T-cell (primary cell): ENCODE measurements around the gene PLCE1. TPM values are rescaled to one million over a fixed set of nuclear protein-coding genes. Genes with fewer than 3 reads are reported as not detected.

ENCODE experiments used
- ATAC-seq, 4 experiments: fragments of 200-7000 bp in 3 of 4; fragments of 150-1000 bp in 1 of 4; cut with Tn5 transposase; replicated peaks in 1 of 4; 1 replicate in 3 of 4; 2 replicates in 1 of 4; pipeline ENCODE4 v1.10.0; 2021; ENCODE audit warnings: moderate library complexity in 3 of 4, mild to moderate bottlenecking in 2 of 4, moderate number of reproducible peaks in 1 of 4
- CTCF ChIA-PET, 2 donors: fragments of 300-600 bp; sonication (Branson Sonifier 250); formaldehyde crosslinking; loops; one replicate each; lab custom pipeline; 2022; ENCODE audit warnings: antibody characterized with exemption in 2 of 2; lab: Charles Lee
- POLR2A ChIA-PET, 2 donors: fragments of 300-600 bp; sonication (Branson Sonifier 250); formaldehyde crosslinking; loops; one replicate each; lab custom pipeline; 2022; ENCODE audit warnings: antibody characterized with exemption in 2 of 2; lab: Charles Lee
- DNase-seq, 35 experiments: peaks; one replicate each; pipeline versions ENCODE4 v3.0.0 to v3.0.0-alpha.2; 2013 to 2023
- H3K27ac ChIP-seq: one replicate; pipeline ENCODE4 v1.5.1; 2013; ENCODE audit warnings: low read length
- H3K27me3 ChIP-seq, 2 experiments: replicated peaks in 1 of 2; 1 replicate in 1 of 2; 2 replicates in 1 of 2; pipeline versions ENCODE4 v1.6.1 to v1.7.0; 2013; ENCODE audit warnings: low read length in 1 of 2, mixed read lengths in 1 of 2; ENCODE audit not compliant: control insufficient read depth in 2 of 2, insufficient read depth in 2 of 2; ENCODE audit errors: extremely low read depth in 1 of 2
- H3K36me3 ChIP-seq, 2 donors: 1 replicate in 1 of 2; 2 replicates in 1 of 2; pipeline versions ENCODE4 v1.6.1 to v1.7.0; 2013; ENCODE audit warnings: low read length in 1 of 2; ENCODE audit not compliant: control insufficient read depth in 2 of 2, insufficient read depth in 1 of 2; ENCODE audit errors: extremely low read depth in 1 of 2
- H3K4me1 ChIP-seq, 2 experiments: 1 replicate in 1 of 2; 2 replicates in 1 of 2; pipeline versions ENCODE4 v1.6.1 to v1.7.0; 2013; ENCODE audit warnings: low read length in 2 of 2, mixed read lengths in 1 of 2; ENCODE audit not compliant: insufficient read depth in 2 of 2, control insufficient read depth in 1 of 2; ENCODE audit errors: extremely low read depth in 1 of 2
- H3K4me3 ChIP-seq, 2 donors: 1 replicate in 1 of 2; 2 replicates in 1 of 2; pipeline versions ENCODE4 v1.5.1 to v1.7.0; 2013; ENCODE audit warnings: mild to moderate bottlenecking in 2 of 2, low read length in 1 of 2, moderate library complexity in 1 of 2; ENCODE audit not compliant: control insufficient read depth in 1 of 2; ENCODE audit errors: extremely low read depth in 1 of 2
- H3K9me3 ChIP-seq: 2 replicates; pipeline ENCODE4 v1.7.0; 2013
- H3K27ac Mint-ChIP-seq, 2 donors: one replicate each; pipeline ENCODE4 v1.8.0; 2020 to 2021; ENCODE audit warnings: mild to moderate bottlenecking in 2 of 2, mixed read lengths in 2 of 2
- H3K27me3 Mint-ChIP-seq, 2 donors: one replicate each; pipeline ENCODE4 v1.8.0; 2021 to 2022; ENCODE audit warnings: mixed read lengths in 2 of 2
- H3K36me3 Mint-ChIP-seq: one replicate; pipeline ENCODE4 v1.8.0; 2021; ENCODE audit warnings: mixed read lengths
- H3K4me1 Mint-ChIP-seq, 3 donors: one replicate each; pipeline ENCODE4 v1.8.0; 2020 to 2022; ENCODE audit warnings: mixed read lengths in 3 of 3, mild to moderate bottlenecking in 1 of 3
- H3K4me3 Mint-ChIP-seq, 3 donors: one replicate each; pipeline ENCODE4 v1.8.0; 2020 to 2022; ENCODE audit warnings: mild to moderate bottlenecking in 3 of 3, mixed read lengths in 3 of 3, moderate library complexity in 3 of 3
- H3K9me3 Mint-ChIP-seq, 3 donors: one replicate each; pipeline ENCODE4 v1.8.0; 2020 to 2022; ENCODE audit warnings: mixed read lengths in 3 of 3
- WGBS: methylation state at CpG from one replicate; pipeline ENCODE4 v1.1.5; 2013; ENCODE audit warnings: missing lambda C conversion rate; ENCODE audit not compliant: insufficient coverage; 5-methylcytosine and 5-hydroxymethylcytosine counted together
- total RNA-seq, 35 experiments: library from RNA in 6 of 35; stranded (reverse) in 6 of 35; fragments of 120-200 nt in 1 of 35; gene quantifications; one replicate each; pipeline versions ENCODE4 v1.2.1 to v1.2.4 and lab custom pipeline; 2013 to 2026

The PLCE1 gene
- total RNA-seq, 5 donors from 2014 or later (not counting 1 experiment from before 2014, with no cell fraction given), result 0.03 to 0.06 (median 0.03) TPM; not detected in 2

GRCh38 chr10:93991596-93992284, 2.0 kb upstream of the PLCE1 start:
- H3K9me3 ChIP-seq, result no peaks in the 10 kb centered on the region
- peaks cover 51 to 59% of the 10 kb centered on the region in 2 donors for H3K27me3 Mint-ChIP-seq
- 51% methylated on average over 6 of the region's 8 CpGs for WGBS

GRCh38 chr10:93992400-93993030, 1.2 kb upstream of the PLCE1 start:
- Mint-ChIP-seq H3K9me3 (peaks cover 0 to 5% (median 0%) of the 10 kb centered on the region in 3 donors), H3K4me1 (peaks cover 0 to 6% (median 5%) of the 10 kb centered on the region in 3 donors), H3K36me3 (peaks cover 5% of the 10 kb centered on the region), H3K27ac (no peak overlapping the region), H3K27me3 (peaks cover 45 to 59% of the 10 kb centered on the region in 2 donors), H3K4me3 (peak overlapping the region in 1 of 3 donors; percentile 6)
- DNase-seq, result no peak
- Histone ChIP-seq H3K9me3 (no peaks in the 10 kb centered on the region), H3K4me1 (peaks cover 0 to 3% of the 10 kb centered on the region in 2 experiments), H3K27ac (no peak overlapping the region), H3K4me3 (no peak overlapping the region), H3K27me3 (peaks cover 22 to 24% of the 10 kb centered on the region in 2 experiments), H3K36me3 (no peaks in the 10 kb centered on the region)
- 50% methylated on average over 1 of the region's 2 CpGs for WGBS
- no peak for ATAC-seq
- CTCF ChIA-PET, result interaction anchor here in 1 of 2 donors (0.7 kb wide), 1 partner anchor 105 kb away, joined by 3 read pairs; no protein-coding TSS in a partner anchor
- POLR2A ChIA-PET, result no interaction called here

More at GRCh38 chr10:93991596-93992284, 2.0 kb upstream of the PLCE1 start:
- Mint-ChIP-seq H3K4me3 (no peak overlapping the region), H3K36me3 (peaks cover 5% of the 10 kb centered on the region), H3K4me1 (peaks cover 0 to 6% (median 5%) of the 10 kb centered on the region in 3 donors), H3K9me3 (peaks cover 0 to 5% (median 0%) of the 10 kb centered on the region in 3 donors), H3K27ac (no peak overlapping the region)
- POLR2A ChIA-PET, result no interaction called here
- Histone ChIP-seq H3K27ac (no peak overlapping the region), H3K36me3 (no peaks in the 10 kb centered on the region), H3K4me3 (no peak overlapping the region), H3K4me1 (peaks cover 0 to 3% of the 10 kb centered on the region in 2 experiments), H3K27me3 (peaks cover 22 to 24% of the 10 kb centered on the region in 2 experiments)
- ATAC-seq (no peak), DNase-seq (no peak)
- CTCF ChIA-PET, result interaction anchor here in 1 of 2 donors (0.7 kb wide), 1 partner anchor 106 kb away, joined by 3 read pairs; no protein-coding TSS in a partner anchor

GRCh38 chr10:93993414-93993781, 333 bp upstream of the PLCE1 start:
- H3K9me3 Mint-ChIP-seq, result peaks cover 0 to 5% (median 0%) of the 10 kb centered on the region in 3 donors
- ChIA-PET POLR2A (no interaction called here), CTCF (no interaction called here)
- Histone ChIP-seq H3K4me1 (peaks cover 0 to 3% of the 10 kb centered on the region in 2 experiments), H3K9me3 (no peaks in the 10 kb centered on the region), H3K4me3 (no peak overlapping the region), H3K27ac (no peak overlapping the region), H3K36me3 (no peaks in the 10 kb centered on the region), H3K27me3 (peaks cover 22 to 24% of the 10 kb centered on the region in 2 experiments)
- peaks cover 5% of the 10 kb centered on the region for H3K36me3 Mint-ChIP-seq
- peak overlapping the region in 1 of 3 donors; percentile 6 for H3K4me3 Mint-ChIP-seq
- H3K27me3 Mint-ChIP-seq, result peaks cover 49 to 66% of the 10 kb centered on the region in 2 donors
- peaks cover 0 to 6% (median 5%) of the 10 kb centered on the region in 3 donors for H3K4me1 Mint-ChIP-seq
- no peak overlapping the region for H3K27ac Mint-ChIP-seq
- ATAC-seq, result peak in 1 of 4 experiments; percentile 15
- WGBS, result 5% methylated on average over 20 of the region's 25 CpGs
- no peak for DNase-seq

- peaks cover 0 to 6% (median 5%) of the 10 kb centered on the region in 3 donors for H3K4me1 Mint-ChIP-seq
- H3K27ac Mint-ChIP-seq, result no peak overlapping the region
- CTCF ChIA-PET, result no interaction called here
- Histone ChIP-seq H3K36me3 (no peaks in the 10 kb centered on the region), H3K9me3 (no peaks in the 10 kb centered on the region), H3K4me3 (no peak overlapping the region), H3K4me1 (peaks cover 0 to 3% of the 10 kb centered on the region in 2 experiments), H3K27ac (no peak overlapping the region), H3K27me3 (peaks cover 22 to 24% of the 10 kb centered on the region in 2 experiments)
- peaks cover under 1% of the 10 kb centered on the region for H3K36me3 Mint-ChIP-seq
- 3% methylated on average over 9 of the region's 12 CpGs for WGBS
- ATAC-seq (no peak), DNase-seq (no peak)
- peaks cover 0 to 5% (median 0%) of the 10 kb centered on the region in 3 donors for H3K9me3 Mint-ChIP-seq
- H3K4me3 Mint-ChIP-seq, result peak overlapping the region in 1 of 3 donors; percentile 8
- peaks cover 56 to 67% of the 10 kb centered on the region in 2 donors for H3K27me3 Mint-ChIP-seq
- POLR2A ChIA-PET, result no interaction called here
Measured at GRCh38 chr10:93994438-93994801, 689 bp downstream of the PLCE1 start.

- H3K9me3 ChIP-seq, result no peaks in the 10 kb centered on the region
- H3K36me3 ChIP-seq, result no peaks in the 10 kb centered on the region
- Mint-ChIP-seq H3K9me3 (peaks cover 0 to 5% (median 0%) of the 10 kb centered on the region in 3 donors), H3K36me3 (no peaks in the 10 kb centered on the region), H3K27me3 (peaks cover 61 to 71% of the 10 kb centered on the region in 2 donors), H3K27ac (no peak overlapping the region), H3K4me1 (peaks cover 0 to 6% (median 5%) of the 10 kb centered on the region in 3 donors), H3K4me3 (peak overlapping the region in 1 of 3 donors; percentile 8)
- H3K4me3 ChIP-seq, result no peak overlapping the region
- H3K4me1 ChIP-seq, result peaks cover 0 to 3% of the 10 kb centered on the region in 2 experiments
- ATAC-seq, result no peak
- WGBS, result no CpG with 5 or more reads among the region's 1 CpG
- ChIA-PET CTCF (no interaction called here), POLR2A (no interaction called here)
- no peak overlapping the region for H3K27ac ChIP-seq
- peaks cover 22 to 24% of the 10 kb centered on the region in 2 experiments for H3K27me3 ChIP-seq
- no peak for DNase-seq
Measured at GRCh38 chr10:93995182-93995581, 1.5 kb downstream of the PLCE1 start.

GRCh38 chr10:93995598-93996271, 2.0 kb downstream of the PLCE1 start:
- ChIA-PET CTCF (no interaction called here), POLR2A (no interaction called here)
- Histone ChIP-seq H3K4me1 (peaks cover 0 to 3% of the 10 kb centered on the region in 2 experiments), H3K4me3 (no peak overlapping the region), H3K36me3 (no peaks in the 10 kb centered on the region), H3K27ac (no peak overlapping the region), H3K27me3 (peaks cover 21 to 22% of the 10 kb centered on the region in 2 experiments), H3K9me3 (no peaks in the 10 kb centered on the region)
- Mint-ChIP-seq H3K4me3 (no peak overlapping the region), H3K27me3 (peaks cover 62 to 66% of the 10 kb centered on the region in 2 donors), H3K4me1 (peaks cover 0 to 6% (median 5%) of the 10 kb centered on the region in 3 donors), H3K9me3 (peaks cover 0 to 5% (median 0%) of the 10 kb centered on the region in 3 donors), H3K36me3 (no peaks in the 10 kb centered on the region), H3K27ac (no peak overlapping the region)
- 82% methylated on average over 7 of the region's 10 CpGs for WGBS
- DNase-seq (no peak), ATAC-seq (no peak)
